ENCODE data around the gene SIN3A. TPM values are rescaled to one million over a fixed set of nuclear protein-coding genes. Genes with fewer than 3 reads are reported as not detected.
"Not testable (repeated sequence)": the region's sequence is repeated elsewhere in the genome, so short reads cannot be mapped to it uniquely, and the experiment has no call there.

SIN3A gene
- total RNA-seq, 4 donors from 2014 or later = 26.6 to 46.4 (median 35.3) TPM

GRCh38 chr15:75350601-75351361 lies 100.7 kb downstream of the SIN3A start:
- ATAC-seq (ENCODE audit: low FRiP score) = no peak

GRCh38 chr15:75349851-75350588 lies 101.5 kb downstream of the SIN3A start:
- DNase-seq (ENCODE audit: low spot score) = no peak
- ATAC-seq (ENCODE audit: low FRiP score) = no peak
- TF ChIP-seq, protein P1, sequence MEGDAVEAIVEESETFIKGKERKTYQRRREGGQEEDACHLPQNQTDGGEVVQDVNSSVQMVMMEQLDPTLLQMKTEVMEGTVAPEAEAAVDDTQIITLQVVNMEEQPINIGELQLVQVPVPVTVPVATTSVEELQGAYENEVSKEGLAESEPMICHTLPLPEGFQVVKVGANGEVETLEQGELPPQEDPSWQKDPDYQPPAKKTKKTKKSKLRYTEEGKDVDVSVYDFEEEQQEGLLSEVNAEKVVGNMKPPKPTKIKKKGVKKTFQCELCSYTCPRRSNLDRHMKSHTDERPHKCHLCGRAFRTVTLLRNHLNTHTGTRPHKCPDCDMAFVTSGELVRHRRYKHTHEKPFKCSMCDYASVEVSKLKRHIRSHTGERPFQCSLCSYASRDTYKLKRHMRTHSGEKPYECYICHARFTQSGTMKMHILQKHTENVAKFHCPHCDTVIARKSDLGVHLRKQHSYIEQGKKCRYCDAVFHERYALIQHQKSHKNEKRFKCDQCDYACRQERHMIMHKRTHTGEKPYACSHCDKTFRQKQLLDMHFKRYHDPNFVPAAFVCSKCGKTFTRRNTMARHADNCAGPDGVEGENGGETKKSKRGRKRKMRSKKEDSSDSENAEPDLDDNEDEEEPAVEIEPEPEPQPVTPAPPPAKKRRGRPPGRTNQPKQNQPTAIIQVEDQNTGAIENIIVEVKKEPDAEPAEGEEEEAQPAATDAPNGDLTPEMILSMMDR (IDR thresholded peaks at IDR 0.05) = no peak

More at GRCh38 chr15:75350601-75351361, 100.7 kb downstream of the SIN3A start:
- no peak for DNase-seq (ENCODE audit: low spot score)
- TF ChIP-seq, protein P1 (IDR thresholded peaks at IDR 0.05) = no peak

GRCh38 chr15:75349351-75349669 lies 102.2 kb downstream of the SIN3A start:
- not testable (repeated sequence) for DNase-seq (ENCODE audit: low spot score); ATAC-seq (ENCODE audit: low FRiP score)

DNA sequence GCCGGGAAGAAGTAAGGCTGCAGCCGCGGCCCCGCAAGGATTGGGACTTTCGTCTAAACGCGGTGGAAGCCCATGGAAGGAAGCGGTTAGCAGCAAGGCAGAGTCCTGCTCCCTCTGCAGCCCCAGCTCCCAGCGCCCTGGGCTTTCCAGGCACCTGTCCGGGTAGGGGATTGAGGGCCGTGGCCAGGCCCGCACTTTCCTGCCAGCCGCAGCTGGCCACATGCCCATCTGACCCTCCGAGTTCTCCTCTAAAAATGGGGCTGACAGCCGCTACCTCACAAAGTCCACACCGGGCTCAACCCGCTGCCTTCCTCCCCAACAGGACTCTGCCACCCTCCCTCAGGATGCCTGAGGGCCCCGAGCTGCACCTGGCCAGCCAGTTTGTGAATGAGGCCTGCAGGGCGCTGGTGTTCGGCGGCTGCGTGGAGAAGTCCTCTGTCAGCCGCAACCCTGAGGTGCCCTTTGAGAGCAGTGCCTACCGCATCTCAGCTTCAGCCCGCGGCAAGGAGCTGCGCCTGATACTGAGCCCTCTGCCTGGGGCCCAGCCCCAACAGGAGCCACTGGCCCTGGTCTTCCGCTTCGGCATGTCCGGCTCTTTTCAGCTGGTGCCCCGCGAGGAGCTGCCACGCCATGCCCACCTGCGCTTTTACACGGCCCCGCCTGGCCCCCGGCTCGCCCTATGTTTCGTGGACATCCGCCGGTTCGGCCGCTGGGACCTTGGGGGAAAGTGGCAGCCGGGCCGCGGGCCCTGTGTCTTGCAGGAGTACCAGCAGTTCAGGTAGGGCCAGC lies 102.7 kb downstream of the SIN3A start:
- ATAC-seq (ENCODE audit: low FRiP score) (no peak), DNase-seq (ENCODE audit: low spot score) (no peak)
- TF ChIP-seq, protein P1 (IDR thresholded peaks at IDR 0.05) = no peak

- TF ChIP-seq, protein P1 (IDR thresholded peaks at IDR 0.05) = no peak
- DNase-seq (ENCODE audit: low spot score) (no peak), ATAC-seq (ENCODE audit: low FRiP score) (no peak)
Measured at GRCh38 chr15:75348034-75348561, 103.4 kb downstream of the SIN3A start.

GRCh38 chr15:75347222-75348033 lies 104.1 kb downstream of the SIN3A start:
- ATAC-seq (ENCODE audit: low FRiP score) (no peak), DNase-seq (ENCODE audit: low spot score) (no peak)
- TF ChIP-seq, protein P1 (IDR thresholded peaks at IDR 0.05) = no peak
